Mesenchymal stem cell (in vitro differentiated cells and primary cell): ENCODE measurements around the gene ZXDC.

Experiments
- DNase-seq: peaks from one replicate; pipeline ENCODE4 v3.0.0-alpha.2; 2013
- H2AFZ ChIP-seq: one replicate; pipeline ENCODE4 v1.6.1; 2013; ENCODE audit warnings: low read depth, mild to moderate bottlenecking, control low read depth, inconsistent platforms, low read length, moderate library complexity
- H2AK5ac ChIP-seq: 2 replicates; pipeline ENCODE4 v1.6.1; 2013; ENCODE audit warnings: low read length, moderate library complexity, mild to moderate bottlenecking, inconsistent platforms; ENCODE audit not compliant: severe bottlenecking
- H2BK120ac ChIP-seq: one replicate; pipeline ENCODE4 v1.6.1; 2013; ENCODE audit warnings: low read depth, mild to moderate bottlenecking, inconsistent platforms, low read length, moderate library complexity
- H2BK12ac ChIP-seq, 2 experiments: one replicate each; pipeline ENCODE4 v1.6.1; 2013; ENCODE audit warnings: inconsistent platforms in 2 of 2, low read length in 2 of 2, mild to moderate bottlenecking in 2 of 2, moderate library complexity in 2 of 2, control low read depth in 1 of 2
- H2BK15ac ChIP-seq: one replicate; pipeline ENCODE4 v1.6.1; 2013; ENCODE audit warnings: mild to moderate bottlenecking, low read depth, inconsistent platforms; ENCODE audit not compliant: poor library complexity, severe bottlenecking
- H2BK5ac ChIP-seq: 2 replicates; pipeline ENCODE4 v1.6.1; 2013; ENCODE audit warnings: low read depth, mild to moderate bottlenecking, low read length, control low read depth, inconsistent platforms; ENCODE audit not compliant: poor library complexity, severe bottlenecking
- H3K14ac ChIP-seq, 2 experiments: one replicate each; pipeline ENCODE4 v1.6.1; 2013; ENCODE audit warnings: inconsistent platforms in 2 of 2, low read length in 2 of 2, control low read depth in 1 of 2, mild to moderate bottlenecking in 1 of 2, moderate library complexity in 1 of 2
- H3K18ac ChIP-seq, 2 experiments: one replicate each; pipeline ENCODE4 v1.6.1; 2013; ENCODE audit warnings: inconsistent platforms in 2 of 2, low read length in 2 of 2, control low read depth in 1 of 2, low read depth in 1 of 2, mild to moderate bottlenecking in 1 of 2
- H3K23ac ChIP-seq, 2 experiments: one replicate each; pipeline ENCODE4 v1.6.1; 2013; ENCODE audit warnings: inconsistent platforms in 2 of 2, low read length in 2 of 2, mild to moderate bottlenecking in 2 of 2, moderate library complexity in 2 of 2, control low read depth in 1 of 2
- H3K27ac ChIP-seq: 2 replicates; pipeline ENCODE4 v1.5.1; 2013; ENCODE audit warnings: mild to moderate bottlenecking, moderate library complexity, low read length, control low read depth, inconsistent platforms; ENCODE audit not compliant: poor library complexity, severe bottlenecking
- H3K27me3 ChIP-seq, 2 experiments: 2 replicates each; pipeline versions ENCODE4 v1.6.1 to v1.7.0; 2013; ENCODE audit warnings: low read length in 2 of 2, mild to moderate bottlenecking in 2 of 2, moderate library complexity in 2 of 2, control low read depth in 1 of 2, inconsistent platforms in 1 of 2; ENCODE audit not compliant: control insufficient read depth in 1 of 2, insufficient read depth in 1 of 2
- H3K36me3 ChIP-seq, 2 experiments: 2 replicates each; pipeline versions ENCODE4 v1.6.1 to v1.7.0; 2013; ENCODE audit warnings: low read length in 2 of 2, control low read depth in 1 of 2, inconsistent platforms in 1 of 2, low read depth in 1 of 2, mild to moderate bottlenecking in 1 of 2; ENCODE audit not compliant: insufficient read depth in 2 of 2, control insufficient read depth in 1 of 2
- H3K4ac ChIP-seq, 2 experiments: one replicate each; pipeline ENCODE4 v1.6.1; 2013; ENCODE audit warnings: inconsistent platforms in 2 of 2, low read length in 2 of 2, mild to moderate bottlenecking in 2 of 2, moderate library complexity in 2 of 2, control low read depth in 1 of 2, low read depth in 1 of 2
- H3K4me1 ChIP-seq: 2 replicates; pipeline ENCODE4 v1.6.1; 2013; ENCODE audit warnings: low read depth, low read length, control low read depth; ENCODE audit not compliant: control insufficient read depth, insufficient read depth
- H3K4me2 ChIP-seq: 2 replicates; pipeline ENCODE4 v1.6.1; 2013; ENCODE audit warnings: low read length, mild to moderate bottlenecking, inconsistent platforms; ENCODE audit not compliant: poor library complexity, severe bottlenecking
- H3K4me3 ChIP-seq, 2 experiments: 2 replicates each; pipeline versions ENCODE4 v1.5.1 to v1.7.0; 2013; ENCODE audit warnings: low read length in 2 of 2, mild to moderate bottlenecking in 2 of 2, control low read depth in 1 of 2, low read depth in 1 of 2; ENCODE audit not compliant: insufficient read depth in 1 of 2
- H3K79me1 ChIP-seq: replicated peaks from 2 replicates; pipeline ENCODE4 v1.6.1; 2013; ENCODE audit warnings: mild to moderate bottlenecking, control low read depth, low read length, inconsistent platforms; ENCODE audit not compliant: poor library complexity, severe bottlenecking
- H3K9ac ChIP-seq: 2 replicates; pipeline ENCODE4 v1.7.0; 2013; ENCODE audit warnings: mild to moderate bottlenecking, low read length, moderate library complexity
- H3K9me3 ChIP-seq: 2 replicates; pipeline ENCODE4 v1.7.0; 2013; ENCODE audit warnings: mild to moderate bottlenecking, low read length; ENCODE audit not compliant: control insufficient read depth
- H4K8ac ChIP-seq: one replicate; pipeline ENCODE4 v1.6.1; 2013; ENCODE audit warnings: inconsistent platforms, mild to moderate bottlenecking, low read length, moderate library complexity
- H4K91ac ChIP-seq: one replicate; pipeline ENCODE4 v1.6.1; 2013; ENCODE audit warnings: mild to moderate bottlenecking, low read length, inconsistent platforms
- WGBS: methylation state at CpG from one replicate; pipeline ENCODE4 v1.1.7; 2013; ENCODE audit warnings: mixed read lengths; 5-methylcytosine and 5-hydroxymethylcytosine counted together

Gene ZXDC

DNA sequence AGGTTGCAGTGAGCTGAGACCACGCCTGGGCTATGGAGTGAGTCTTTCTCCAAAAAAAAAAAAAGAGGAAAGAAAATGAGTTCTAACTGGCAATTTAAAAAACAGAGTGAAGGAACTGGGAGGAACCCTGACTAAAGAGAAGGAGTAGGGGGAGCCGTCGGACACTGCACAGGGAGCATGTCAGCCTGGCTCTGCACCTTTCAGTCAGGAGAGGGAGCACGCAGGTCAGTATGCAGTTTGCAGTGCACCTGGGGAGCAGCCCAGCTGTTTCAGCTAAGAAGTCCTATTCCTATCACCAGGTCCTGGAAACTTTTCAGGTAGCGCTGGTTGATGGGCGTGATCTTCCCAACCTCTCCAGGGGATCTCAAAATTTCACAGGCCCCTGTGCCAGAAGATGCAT, 14.9 kb upstream of the ZXDC start:
- Histone ChIP-seq H3K79me1 (no peaks in the 10 kb centered on the region), H3K4ac (no peak overlapping the region), H3K4me1 (no peaks in the 10 kb centered on the region), H3K9me3 (no peaks in the 10 kb centered on the region), H2BK5ac (no peak overlapping the region), H2AFZ (no peak overlapping the region), H3K18ac (no peak overlapping the region), H4K91ac (no peak overlapping the region), H3K36me3 (no peaks in the 10 kb centered on the region), H3K4me2 (no peak overlapping the region), H2BK12ac (no peak overlapping the region), H4K8ac (no peak overlapping the region), H2BK120ac (no peak overlapping the region), H3K23ac (no peak overlapping the region), H3K9ac (no peak overlapping the region), H3K27me3 (peaks cover 20 to 52% of the 10 kb centered on the region in 2 experiments), H2AK5ac (no peak overlapping the region), H3K27ac (no peak overlapping the region), H3K14ac (no peak overlapping the region), H2BK15ac (no peak overlapping the region), H3K4me3 (no peak overlapping the region)
- 59% methylated on average over 6 of the region's 6 CpGs for WGBS
- no peak for DNase-seq

DNA sequence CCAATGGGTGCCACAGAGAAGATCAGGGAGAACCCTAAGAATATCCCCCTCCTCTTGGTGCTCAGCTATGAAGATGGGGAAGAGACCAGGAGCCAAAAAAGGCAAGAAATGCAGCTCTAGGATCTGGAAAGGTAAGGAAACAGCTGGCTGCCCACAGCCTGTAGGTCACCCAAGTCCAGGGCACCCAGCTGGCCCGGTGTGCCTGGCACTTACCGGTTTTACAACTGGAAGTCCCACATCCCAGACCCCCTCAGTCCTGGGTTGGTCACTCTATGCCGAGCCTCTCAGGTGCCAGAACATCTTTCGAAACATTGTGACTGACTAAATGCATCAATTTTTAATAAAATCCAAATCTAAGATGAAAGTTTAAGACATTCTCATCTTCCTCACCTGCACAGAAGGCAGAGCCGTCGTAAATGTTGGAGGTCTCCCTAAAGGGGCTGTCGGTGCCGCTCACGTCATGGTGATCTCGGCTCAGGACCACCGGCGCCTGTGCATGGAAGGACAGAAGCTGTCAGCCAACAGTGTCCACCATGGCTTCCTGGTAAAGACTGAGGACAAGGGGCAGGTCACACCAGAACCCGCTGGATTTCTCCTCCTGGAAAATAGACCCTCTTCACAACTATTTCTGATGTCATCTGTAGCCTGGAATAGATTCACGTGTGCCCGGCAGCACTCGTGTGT, 13.3 kb upstream of the ZXDC start:
- no peak overlapping the region for H3K4ac ChIP-seq
- H2BK5ac ChIP-seq = no peak overlapping the region
- H3K36me3 ChIP-seq = no peaks in the 10 kb centered on the region
- 89% methylated on average over 16 of the region's 16 CpGs for WGBS
- H3K23ac ChIP-seq = no peak overlapping the region
- no peaks in the 10 kb centered on the region for H3K79me1 ChIP-seq
- H3K18ac ChIP-seq = no peak overlapping the region
- no peak overlapping the region for H3K9ac ChIP-seq
- H3K9me3 ChIP-seq = no peaks in the 10 kb centered on the region
- H2AK5ac ChIP-seq = no peak overlapping the region
- no peak overlapping the region for H2BK12ac ChIP-seq
- no peak overlapping the region for H4K91ac ChIP-seq
- H2BK15ac ChIP-seq = no peak overlapping the region
- H2AFZ ChIP-seq = no peak overlapping the region
- peaks cover 23 to 59% of the 10 kb centered on the region in 2 experiments for H3K27me3 ChIP-seq
- no peak overlapping the region for H3K14ac ChIP-seq
- H2BK120ac ChIP-seq = no peak overlapping the region
- H3K4me2 ChIP-seq = no peak overlapping the region
- no peak for DNase-seq
- no peak overlapping the region for H4K8ac ChIP-seq
- no peaks in the 10 kb centered on the region for H3K4me1 ChIP-seq
- no peak overlapping the region for H3K27ac ChIP-seq
- no peak overlapping the region for H3K4me3 ChIP-seq

DNA sequence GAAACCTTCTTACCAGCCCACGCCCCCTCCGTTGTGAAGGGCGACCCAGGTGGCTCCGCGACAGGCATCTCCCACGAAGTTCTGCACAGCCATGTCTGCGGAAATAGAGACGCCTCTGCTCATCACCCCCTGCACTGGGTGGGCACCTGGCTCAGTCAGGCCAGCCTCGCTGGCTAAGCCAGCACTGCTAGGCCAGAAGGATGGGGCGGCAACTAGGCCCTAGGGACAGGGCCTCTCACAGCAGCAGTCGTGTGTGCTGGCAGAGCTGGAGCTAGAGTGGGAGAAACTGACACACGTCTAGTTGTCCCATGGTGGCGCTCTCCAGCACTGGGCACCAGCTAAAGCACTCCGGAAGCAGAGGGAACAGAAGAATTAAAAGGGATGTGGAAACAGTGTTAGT, 12.5 kb upstream of the ZXDC start:
- Histone ChIP-seq H3K27me3 (peaks cover 23 to 59% of the 10 kb centered on the region in 2 experiments), H2BK5ac (no peak overlapping the region), H3K9me3 (no peaks in the 10 kb centered on the region), H2BK15ac (no peak overlapping the region), H2AK5ac (no peak overlapping the region), H4K91ac (no peak overlapping the region), H3K79me1 (no peaks in the 10 kb centered on the region), H3K27ac (no peak overlapping the region), H3K18ac (no peak overlapping the region), H3K23ac (no peak overlapping the region), H2BK120ac (no peak overlapping the region), H2AFZ (no peak overlapping the region), H2BK12ac (no peak overlapping the region), H3K36me3 (no peaks in the 10 kb centered on the region), H3K4me3 (no peak overlapping the region), H3K14ac (no peak overlapping the region), H3K9ac (no peak overlapping the region), H4K8ac (no peak overlapping the region), H3K4me2 (no peak overlapping the region), H3K4ac (no peak overlapping the region), H3K4me1 (no peaks in the 10 kb centered on the region)
- DNase-seq = no peak
- 87% methylated on average over 14 of the region's 14 CpGs for WGBS

GRCh38 chr3:126487151-126487771, 11.6 kb upstream of the ZXDC start:
- Histone ChIP-seq H3K9me3 (no peaks in the 10 kb centered on the region), H3K14ac (no peak overlapping the region), H3K36me3 (no peaks in the 10 kb centered on the region), H2BK12ac (no peak overlapping the region), H2AK5ac (no peak overlapping the region), H3K4me1 (no peaks in the 10 kb centered on the region), H3K79me1 (no peaks in the 10 kb centered on the region), H2AFZ (no peak overlapping the region), H3K23ac (no peak overlapping the region), H2BK5ac (no peak overlapping the region), H3K18ac (no peak overlapping the region), H3K4ac (no peak overlapping the region), H2BK15ac (no peak overlapping the region), H3K9ac (no peak overlapping the region), H3K4me3 (no peak overlapping the region), H2BK120ac (no peak overlapping the region), H4K8ac (no peak overlapping the region), H3K27me3 (peaks cover 23 to 59% of the 10 kb centered on the region in 2 experiments), H3K27ac (no peak overlapping the region), H3K4me2 (no peak overlapping the region), H4K91ac (no peak overlapping the region)
- DNase-seq = no peak
- WGBS = 73% methylated on average over 17 of the region's 17 CpGs
